ENCODE data around the gene ALKBH5.
"Not testable (repeated sequence)": the region's sequence is repeated elsewhere in the genome, so short reads cannot be mapped to it uniquely, and the experiment has no call there.

Gene ALKBH5

GRCh38 chr17:18186627-18186982 is 3.0 kb downstream of the ALKBH5 start:
- no peak for FAIRE-seq

GRCh38 chr17:18187226-18187625 is 3.6 kb downstream of the ALKBH5 start:
- no peak for FAIRE-seq

- FAIRE-seq, result no peak
These were observed 4.5 kb downstream of the ALKBH5 start for GRCh38 chr17:18187821-18188761.

- FAIRE-seq, result no peak
These were observed 7.1 kb downstream of the ALKBH5 start for GRCh38 chr17:18190628-18191235.

GRCh38 chr17:18191236-18191667 is 7.6 kb downstream of the ALKBH5 start:
- no peak for FAIRE-seq

GRCh38 chr17:18191967-18192366 is 8.3 kb downstream of the ALKBH5 start:
- FAIRE-seq, result no peak

- no peak for FAIRE-seq
These were observed 10.8 kb downstream of the ALKBH5 start for GRCh38 chr17:18194394-18194793.

- FAIRE-seq, result no peak
These were observed 11.2 kb downstream of the ALKBH5 start for GRCh38 chr17:18194804-18195203.

GRCh38 chr17:18195246-18195645 is 11.6 kb downstream of the ALKBH5 start:
- no peak for FAIRE-seq

- no peak for FAIRE-seq
These were observed 14.0 kb downstream of the ALKBH5 start for GRCh38 chr17:18197535-18198194.

- no peak for FAIRE-seq
These were observed 14.9 kb downstream of the ALKBH5 start for GRCh38 chr17:18198530-18198929.

GRCh38 chr17:18201108-18201507 is 17.5 kb downstream of the ALKBH5 start:
- FAIRE-seq, result no peak

- FAIRE-seq, result peak; percentile 89
These were observed 19.7 kb downstream of the ALKBH5 start for GRCh38 chr17:18203308-18203707.

GRCh38 chr17:18205861-18206260 is 22.2 kb downstream of the ALKBH5 start:
- FAIRE-seq, result no peak

- FAIRE-seq, result no peak
These were observed 23.3 kb downstream of the ALKBH5 start for GRCh38 chr17:18206962-18207361.

- FAIRE-seq, result no peak
These were observed 24.5 kb downstream of the ALKBH5 start for GRCh38 chr17:18208092-18208491.

- FAIRE-seq, result peak; percentile 6
These were observed 30.1 kb downstream of the ALKBH5 start for GRCh38 chr17:18213666-18214270.

GRCh38 chr17:18216906-18217305 is 33.3 kb downstream of the ALKBH5 start:
- FAIRE-seq, result not testable (repeated sequence)

GRCh38 chr17:18217412-18218015 is 33.9 kb downstream of the ALKBH5 start:
- FAIRE-seq, result peak; percentile 48

GRCh38 chr17:18218756-18219415 is 35.3 kb downstream of the ALKBH5 start:
- no peak for FAIRE-seq

- no peak for FAIRE-seq
These were observed 40.4 kb downstream of the ALKBH5 start for GRCh38 chr17:18224053-18224386.

GRCh38 chr17:18224387-18225120 is 40.9 kb downstream of the ALKBH5 start:
- FAIRE-seq, result peak; percentile 89

All from G401.6 (cell line).